GM19372 (cell line): Measurements from ENCODE around the gene ADAM11.
"Not testable (repeated sequence)": the region's sequence is repeated elsewhere in the genome, so short reads cannot be mapped to it uniquely, and the experiment has no call there.

Experiments
- ATAC-seq: cut with Tn5 transposase; IDR thresholded peaks from one replicate; pipeline ENCODE4 v1.9.1; 2021; ENCODE audit warnings: mild to moderate bottlenecking, low read depth, moderate library complexity; ENCODE audit not compliant: unreplicated experiment

Gene ADAM11, protein sequence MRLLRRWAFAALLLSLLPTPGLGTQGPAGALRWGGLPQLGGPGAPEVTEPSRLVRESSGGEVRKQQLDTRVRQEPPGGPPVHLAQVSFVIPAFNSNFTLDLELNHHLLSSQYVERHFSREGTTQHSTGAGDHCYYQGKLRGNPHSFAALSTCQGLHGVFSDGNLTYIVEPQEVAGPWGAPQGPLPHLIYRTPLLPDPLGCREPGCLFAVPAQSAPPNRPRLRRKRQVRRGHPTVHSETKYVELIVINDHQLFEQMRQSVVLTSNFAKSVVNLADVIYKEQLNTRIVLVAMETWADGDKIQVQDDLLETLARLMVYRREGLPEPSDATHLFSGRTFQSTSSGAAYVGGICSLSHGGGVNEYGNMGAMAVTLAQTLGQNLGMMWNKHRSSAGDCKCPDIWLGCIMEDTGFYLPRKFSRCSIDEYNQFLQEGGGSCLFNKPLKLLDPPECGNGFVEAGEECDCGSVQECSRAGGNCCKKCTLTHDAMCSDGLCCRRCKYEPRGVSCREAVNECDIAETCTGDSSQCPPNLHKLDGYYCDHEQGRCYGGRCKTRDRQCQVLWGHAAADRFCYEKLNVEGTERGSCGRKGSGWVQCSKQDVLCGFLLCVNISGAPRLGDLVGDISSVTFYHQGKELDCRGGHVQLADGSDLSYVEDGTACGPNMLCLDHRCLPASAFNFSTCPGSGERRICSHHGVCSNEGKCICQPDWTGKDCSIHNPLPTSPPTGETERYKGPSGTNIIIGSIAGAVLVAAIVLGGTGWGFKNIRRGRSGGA

DNA sequence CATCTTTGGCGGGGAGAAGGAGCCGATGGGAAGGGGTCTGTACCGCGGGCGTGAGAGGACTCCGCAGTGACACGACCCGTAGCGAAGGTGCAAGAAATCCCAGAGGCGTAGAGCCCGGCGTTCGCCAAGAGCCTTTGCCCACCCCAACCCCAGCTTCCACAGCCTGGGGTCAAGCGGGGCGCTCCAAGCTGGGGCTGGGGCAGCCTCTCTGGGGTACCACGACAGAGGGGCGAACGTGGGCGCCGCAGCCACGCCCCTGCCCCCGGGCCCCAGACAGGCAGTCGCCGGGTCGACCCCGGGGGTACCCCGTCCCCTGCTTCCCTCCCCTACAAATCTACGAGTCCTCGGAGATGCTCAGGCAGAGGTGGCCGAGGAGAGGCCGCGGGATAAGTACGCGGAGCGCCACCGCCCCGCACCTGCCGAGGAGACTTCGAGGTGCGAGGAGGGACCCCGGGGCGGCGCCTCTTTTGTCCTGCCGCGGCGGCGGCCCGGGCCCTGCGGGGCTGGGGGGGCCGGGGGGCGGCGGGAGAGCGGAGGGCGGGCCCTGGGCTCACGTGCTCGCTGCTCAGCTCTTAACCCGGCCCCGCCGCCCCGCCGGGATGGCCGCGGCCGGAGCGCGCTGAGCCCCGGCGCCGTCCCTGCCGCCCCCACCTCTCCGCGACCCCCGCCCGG lies at the start of gene ADAM11:
Gene ADAM11 (plus strand): TSS at position 575 of the 672 bp plus-strand sequence. CDS start 212 bp downstream, outside the sequence.
- no peak for ATAC-seq

DNA sequence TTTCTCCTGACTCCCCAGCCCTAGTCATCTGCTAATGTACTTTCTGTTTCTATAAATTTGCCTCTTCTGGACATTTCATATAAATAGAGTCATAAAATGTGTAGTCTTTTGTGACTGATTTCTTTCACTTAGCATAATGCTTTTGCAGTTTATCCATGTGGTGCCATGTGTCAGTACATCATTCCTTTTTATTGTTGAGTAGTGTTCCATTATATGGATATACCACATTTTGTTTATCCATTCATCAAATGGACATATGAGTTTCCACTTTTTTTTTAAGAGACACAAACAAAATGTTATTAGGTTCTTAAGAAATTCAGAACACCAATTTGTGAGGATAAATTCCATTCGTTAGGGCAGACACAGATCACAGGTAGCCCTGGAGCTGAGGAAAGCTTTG lies 39.3 kb upstream of the ADAM11 start:
- ATAC-seq = no peak

GRCh38 chr17:44722254-44722653 lies 36.5 kb upstream of the ADAM11 start:
- ATAC-seq = no peak

- not testable (repeated sequence) for ATAC-seq
Measured at GRCh38 chr17:44726121-44726520, 32.7 kb upstream of the ADAM11 start.

DNA sequence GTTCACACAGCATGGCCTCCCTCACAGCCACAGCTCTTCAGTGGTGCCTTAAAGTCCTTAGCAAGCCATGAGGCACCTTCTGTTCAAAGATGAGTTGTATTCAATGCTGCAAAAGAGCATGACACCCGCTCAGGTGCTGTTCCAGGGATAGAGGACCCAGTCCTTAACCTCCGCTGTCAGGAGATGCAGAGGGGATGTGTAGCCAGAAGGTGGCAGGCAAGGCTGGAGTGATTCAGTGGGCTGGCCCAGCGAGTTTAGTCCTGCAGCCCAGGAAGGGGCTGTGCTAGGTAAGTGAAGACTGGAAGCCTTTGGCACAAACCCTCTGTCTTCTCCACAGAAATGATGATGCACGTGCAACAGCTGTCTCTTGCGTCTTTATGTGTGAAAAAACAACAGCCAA lies 25.0 kb upstream of the ADAM11 start:
- ATAC-seq = no peak

- ATAC-seq = no peak
Measured at GRCh38 chr17:44734272-44734671, 24.5 kb upstream of the ADAM11 start.

- ATAC-seq = no peak
Measured at GRCh38 chr17:44736551-44737240, 22.1 kb upstream of the ADAM11 start.

GRCh38 chr17:44738214-44738906 lies 20.4 kb upstream of the ADAM11 start:
- ATAC-seq = no peak

DNA sequence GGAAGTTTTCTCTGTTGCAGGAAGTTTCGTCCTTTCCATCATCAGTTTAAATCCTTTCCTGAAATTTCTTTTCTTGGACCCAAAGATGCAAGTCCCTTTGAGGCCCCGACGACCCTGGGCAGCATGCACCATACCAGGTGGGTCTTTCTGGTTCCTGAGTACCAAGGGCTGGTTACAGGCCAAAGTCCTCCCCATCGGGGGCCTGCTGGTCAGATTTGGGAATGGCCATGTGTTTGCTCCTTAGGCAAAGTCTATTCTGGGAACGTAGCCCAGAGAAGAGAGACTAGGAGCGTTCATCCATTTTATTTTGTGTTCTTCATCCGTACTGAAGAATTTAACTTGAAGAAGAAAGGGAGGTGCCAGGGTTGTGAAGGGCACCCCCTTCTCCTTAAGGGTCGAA lies 17.5 kb upstream of the ADAM11 start:
- ATAC-seq = no peak

DNA sequence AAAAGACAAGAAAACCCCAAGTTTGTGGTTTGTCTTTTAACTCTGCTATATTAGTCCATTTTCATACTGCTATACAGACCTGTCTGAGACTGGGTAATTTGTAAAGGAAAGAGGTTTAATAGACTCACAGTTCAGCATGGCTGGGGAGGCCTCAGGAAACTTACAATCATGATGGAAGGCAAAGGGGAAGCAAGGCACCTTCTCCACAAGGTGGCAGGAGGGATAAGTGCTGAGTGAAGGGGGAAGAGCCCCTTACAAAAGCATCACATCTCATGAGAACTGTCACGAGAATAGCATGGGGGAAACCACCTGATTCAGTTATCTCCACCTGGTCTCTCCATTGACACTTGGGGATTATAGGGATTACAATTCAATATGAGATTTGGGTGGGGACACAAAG lies 13.5 kb upstream of the ADAM11 start:
- no peak for ATAC-seq

- ATAC-seq = not testable (repeated sequence)
Measured at GRCh38 chr17:44745738-44746137, 13.1 kb upstream of the ADAM11 start.

DNA sequence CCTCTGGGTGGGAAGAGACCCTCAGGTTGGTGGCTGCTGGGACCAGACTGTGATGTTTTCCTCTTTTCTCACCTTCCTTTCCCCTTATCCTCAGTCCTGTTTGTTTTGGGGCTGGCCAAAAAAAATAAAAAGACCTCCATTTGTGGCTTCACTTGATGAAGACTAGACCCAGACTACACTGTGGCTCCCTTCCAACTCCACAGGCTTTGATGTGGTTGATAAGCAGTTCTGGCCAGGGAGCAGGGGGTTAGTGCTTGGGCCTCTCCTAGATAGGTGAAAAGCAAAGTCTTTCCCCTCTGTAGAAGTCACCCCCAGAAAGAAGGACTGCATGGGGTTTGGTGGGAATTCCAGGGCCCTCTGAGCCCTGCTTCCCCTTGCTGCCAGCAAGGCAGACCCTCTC lies 11.2 kb upstream of the ADAM11 start:
- ATAC-seq = no peak

- ATAC-seq = no peak
Measured at GRCh38 chr17:44749076-44749979, 9.5 kb upstream of the ADAM11 start.

DNA sequence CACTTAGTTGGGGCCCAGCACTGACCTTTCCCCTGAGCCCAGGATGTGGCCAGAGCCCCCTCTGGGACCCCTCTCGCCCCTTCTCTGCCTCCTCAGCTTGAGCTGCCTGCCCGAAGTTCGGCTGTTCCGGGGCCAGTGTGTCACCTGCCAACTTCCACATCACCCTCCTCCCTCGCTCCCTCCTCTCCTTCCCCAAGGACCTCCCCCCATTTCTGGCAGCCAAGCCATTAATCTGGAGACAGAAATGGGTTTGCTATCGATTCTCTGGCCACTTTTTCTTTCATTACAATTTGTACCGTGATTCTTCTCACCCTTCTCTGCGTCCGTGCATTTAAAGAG lies 8.8 kb upstream of the ADAM11 start:
- ATAC-seq = no peak

DNA sequence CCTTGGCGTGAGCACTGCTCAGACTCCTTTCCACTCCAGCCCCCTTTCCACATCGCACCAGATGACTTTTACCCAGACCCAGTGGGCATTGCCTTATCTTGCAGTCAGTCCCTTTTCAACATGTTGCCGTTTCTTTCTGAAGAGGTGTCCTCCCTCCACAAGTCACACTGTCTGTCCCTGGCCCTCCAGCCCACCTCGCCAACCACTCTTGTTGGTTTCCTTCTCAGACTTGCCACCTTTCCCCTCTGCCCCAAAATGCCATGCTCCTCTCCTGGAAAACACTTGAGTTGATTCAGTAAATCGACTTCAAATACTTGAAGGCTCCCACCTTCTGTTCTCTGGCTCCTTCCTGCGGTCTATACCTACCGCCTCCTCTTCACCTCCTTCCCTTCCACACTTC lies 7.5 kb upstream of the ADAM11 start:
- ATAC-seq = no peak

DNA sequence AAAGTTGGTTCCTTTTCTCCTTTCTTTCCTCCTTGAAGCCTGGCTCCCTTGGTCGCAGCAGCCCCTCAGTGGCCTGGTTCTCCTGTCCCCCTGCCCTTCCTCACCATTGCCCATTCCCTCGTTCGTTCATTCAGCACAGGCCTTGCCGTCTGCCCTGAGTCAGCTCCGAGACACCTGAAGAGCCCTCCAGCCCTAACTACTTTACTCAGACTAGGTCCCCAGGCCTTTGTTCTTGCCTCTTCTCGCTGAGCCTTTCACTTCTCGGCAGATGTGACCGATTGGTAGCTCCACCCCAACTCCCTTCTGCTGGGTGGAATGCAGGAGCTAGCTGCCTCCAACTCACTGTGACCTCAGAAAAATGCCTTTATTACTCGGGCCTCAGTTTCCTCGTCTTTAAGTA lies 7.0 kb upstream of the ADAM11 start:
- ATAC-seq = no peak

DNA sequence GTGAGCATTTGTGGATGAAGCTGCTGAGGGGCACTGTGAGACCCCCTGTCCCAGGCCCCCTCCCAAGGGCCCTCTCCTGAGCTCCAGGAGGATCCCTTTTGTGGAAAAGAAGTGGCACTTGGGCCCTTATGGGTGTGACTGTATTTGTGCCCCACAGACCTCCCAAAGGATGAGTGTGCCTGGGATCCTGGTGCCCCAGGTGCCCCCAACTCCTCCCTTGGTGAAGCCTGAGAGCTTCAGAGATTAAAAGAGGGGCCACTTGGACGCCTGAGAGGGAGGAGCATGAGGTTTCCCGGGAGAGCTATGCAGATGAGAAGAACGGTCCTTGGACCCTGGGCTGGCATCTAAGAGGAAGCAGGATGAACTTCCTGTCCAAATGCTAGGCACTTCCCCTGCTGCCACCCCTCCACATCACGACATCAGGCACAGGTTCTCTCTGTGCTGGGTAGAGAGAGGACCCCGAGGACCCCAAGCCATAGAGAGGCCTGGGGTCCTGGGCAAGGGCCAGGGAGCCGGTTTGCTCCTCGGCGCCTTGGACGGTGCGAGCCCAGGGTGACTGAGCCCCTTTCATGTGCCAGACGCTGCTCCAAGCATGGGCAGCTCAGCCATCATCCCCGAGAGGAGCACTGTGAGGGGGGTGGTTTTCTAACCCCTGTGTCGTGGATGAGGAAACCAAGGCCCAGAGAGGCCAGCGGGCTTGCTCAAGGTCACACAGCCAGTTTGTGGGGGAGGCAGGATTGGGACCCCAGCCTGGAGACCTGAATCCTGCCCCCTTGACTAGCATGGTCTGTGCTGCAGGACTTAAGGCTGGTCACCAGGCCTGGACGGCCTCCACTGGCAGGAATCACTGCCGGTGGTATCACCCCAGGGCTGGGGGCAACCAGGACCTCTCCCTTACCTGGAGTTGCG lies 5.6 kb upstream of the ADAM11 start:
- ATAC-seq = no peak

DNA sequence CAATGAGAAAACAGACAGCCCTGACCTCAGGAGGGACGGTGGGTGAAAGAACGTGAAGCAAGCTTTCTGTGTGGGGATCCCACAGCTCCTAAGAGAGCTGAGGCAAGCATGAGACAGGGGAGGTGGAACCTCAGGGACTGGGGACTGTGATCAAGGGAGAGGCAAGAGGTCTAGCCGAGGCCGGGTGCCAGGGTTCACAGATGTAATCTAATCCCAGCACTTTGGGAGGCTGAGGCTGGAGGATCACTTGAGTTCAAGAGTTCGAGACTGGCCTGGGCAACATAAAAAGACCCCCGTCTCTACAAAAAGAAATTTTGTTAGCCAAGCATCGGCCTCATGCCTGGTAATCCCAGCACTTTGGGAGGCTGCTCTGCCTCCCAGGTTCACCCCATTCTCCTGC lies 4.5 kb upstream of the ADAM11 start:
- no peak for ATAC-seq
